ENCODE data around the gene KRTAP2-2. TPM values are rescaled to one million over a fixed set of nuclear protein-coding genes. Genes with fewer than 3 reads are reported as not detected.

The KRTAP2-2 gene
- total and polyA plus RNA-seq, 2 of the 8 experiments (the other 6 are each of a cell fraction or from before 2014, with no cell fraction given): not detected

GRCh38 chr17:41071606-41072360 lies 16.8 kb upstream of the KRTAP2-2 start (continued):
- TF ChIP-seq SIRT6 (IDR thresholded peaks at IDR 0.05; ENCODE audit: low read length) (no peak), RNF2 (IDR thresholded peaks at IDR 0.05; ENCODE audit: borderline replicate concordance, low read depth, low read length, missing control alignments, poor library complexity, severe bottlenecking) (no peak), JUND (IDR thresholded peaks at IDR 0.05; ENCODE audit: low read length) (no peak), SIN3A (conservative IDR thresholded peaks at IDR 0.05 in 1 of 2, IDR thresholded peaks at IDR 0.05 in 1 of 2; ENCODE audit: low read depth in 1 of 2, low read length in 2 of 2) (no peak), CTCF (IDR thresholded peaks at IDR 0.05; ENCODE audit: control extremely low read depth in 1 of 3, insufficient read depth in 1 of 3, low read depth in 1 of 3, low read length in 3 of 3) (no peak)

Data from H1 (cell line).